ENCODE measurements around the gene OR51T1. TPM values are rescaled to one million over a fixed set of nuclear protein-coding genes. Genes with fewer than 3 reads are reported as not detected.

OR51T1 gene
- total and polyA plus RNA-seq, 2 donors (not counting 1 experiment from before 2014, with no cell fraction given): not detected

DNA sequence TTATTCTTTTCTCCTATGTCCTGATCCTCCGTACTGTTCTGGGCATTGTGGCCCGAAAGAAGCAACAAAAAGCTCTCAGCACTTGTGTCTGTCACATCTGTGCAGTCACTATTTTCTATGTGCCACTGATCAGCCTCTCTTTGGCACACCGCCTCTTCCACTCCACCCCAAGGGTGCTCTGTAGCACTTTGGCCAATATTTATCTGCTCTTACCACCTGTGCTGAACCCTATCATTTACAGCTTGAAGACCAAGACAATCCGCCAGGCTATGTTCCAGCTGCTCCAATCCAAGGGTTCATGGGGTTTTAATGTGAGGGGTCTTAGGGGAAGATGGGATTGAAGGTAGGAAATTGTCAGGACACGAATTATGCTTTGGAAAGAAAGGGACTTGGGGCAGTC lies 843 bp downstream of the OR51T1 start:
- ChIA-PET CTCF (no interaction called here), POLR2A (no interaction called here)
- no peak overlapping the region for H3K4me3 ChIP-seq (ENCODE audit: control extremely low read depth in 1 of 5, extremely low read depth in 1 of 5, insufficient read depth in 1 of 5, low read depth in 2 of 5, low read length in 4 of 5)
- no peak overlapping the region for H2AFZ ChIP-seq (ENCODE audit: insufficient read depth, low read depth, low read length, poor library complexity, severe bottlenecking)
- H3K9ac ChIP-seq (ENCODE audit: low read length): no peak overlapping the region
- intact Hi-C loops (cut with micrococcal nuclease): no loop called here
- Mint-ChIP-seq H3K4me1 (no peaks in the 10 kb centered on the region), H3K27me3 (peaks cover 4% of the 10 kb centered on the region), H3K9me3 (ENCODE audit: insufficient read depth) (no peaks in the 10 kb centered on the region), H3K27ac (no peak overlapping the region), H3K4me3 (no peak overlapping the region)
- no peak overlapping the region for H3K27ac ChIP-seq (ENCODE audit: low read length in 2 of 2)
- DNase-seq: no peak
- ATAC-seq (ENCODE audit: low read depth): no peak
- H3K4me1 ChIP-seq (ENCODE audit: control insufficient read depth in 2 of 2, insufficient read depth in 2 of 2, low read length in 2 of 2): no peaks in the 10 kb centered on the region
- H3K36me3 ChIP-seq (replicated peaks in 1 of 2; ENCODE audit: control extremely low read depth in 1 of 2, control insufficient read depth in 1 of 2, extremely low read depth in 1 of 2, insufficient read depth in 2 of 2, low read length in 1 of 2): no peaks in the 10 kb centered on the region
- H3K79me2 ChIP-seq (ENCODE audit: control insufficient read depth, insufficient read depth, low read length): no peaks in the 10 kb centered on the region
- H3K27me3 ChIP-seq (replicated peaks in 1 of 4; ENCODE audit: control extremely low read depth in 1 of 4, control insufficient read depth in 3 of 4, insufficient read depth in 4 of 4, low read length in 3 of 4): no peaks in the 10 kb centered on the region
- H3K9me3 ChIP-seq (ENCODE audit: control extremely low read depth in 1 of 3, control insufficient read depth in 2 of 3, insufficient read depth in 1 of 3, low read length in 2 of 3): peaks cover 0 to 1% (median 0%) of the 10 kb centered on the region in 3 donors
- no peak overlapping the region for H3K4me2 ChIP-seq (replicated peaks; ENCODE audit: low read depth, low read length, poor library complexity, severe bottlenecking)
- WGBS (ENCODE audit: insufficient coverage): 89% methylated on average over 3 of the region's 5 CpGs
- TF ChIP-seq CTCF (IDR thresholded peaks at IDR 0.05) (no peak), EZH2 (IDR thresholded peaks at IDR 0.05; ENCODE audit: borderline replicate concordance, insufficient read depth, low read depth, low read length, poor library complexity, severe bottlenecking) (no peak)
- H4K20me1 ChIP-seq (ENCODE audit: control insufficient read depth, insufficient read depth, low read length, poor library complexity, severe bottlenecking): no peaks in the 10 kb centered on the region

GRCh38 chr11:4884361-4884760 lies 2.7 kb downstream of the OR51T1 start:
- no peak overlapping the region for H3K27ac ChIP-seq (ENCODE audit: low read length in 2 of 2)
- ChIA-PET CTCF (no interaction called here), POLR2A (no interaction called here)
- H3K4me3 ChIP-seq (ENCODE audit: control extremely low read depth in 1 of 5, extremely low read depth in 1 of 5, insufficient read depth in 1 of 5, low read depth in 2 of 5, low read length in 4 of 5): no peak overlapping the region
- H3K27me3 ChIP-seq (replicated peaks in 1 of 4; ENCODE audit: control extremely low read depth in 1 of 4, control insufficient read depth in 3 of 4, insufficient read depth in 4 of 4, low read length in 3 of 4): no peaks in the 10 kb centered on the region
- ATAC-seq (ENCODE audit: low read depth) (no peak), DNase-seq (no peak)
- no peaks in the 10 kb centered on the region for H3K36me3 ChIP-seq (replicated peaks in 1 of 2; ENCODE audit: control extremely low read depth in 1 of 2, control insufficient read depth in 1 of 2, extremely low read depth in 1 of 2, insufficient read depth in 2 of 2, low read length in 1 of 2)
- H3K27me3 Mint-ChIP-seq: peaks cover 6% of the 10 kb centered on the region
- H3K9me3 ChIP-seq (ENCODE audit: control extremely low read depth in 1 of 3, control insufficient read depth in 2 of 3, insufficient read depth in 1 of 3, low read length in 2 of 3): peaks cover 0 to 1% (median 0%) of the 10 kb centered on the region in 3 donors
- H2AFZ ChIP-seq (ENCODE audit: insufficient read depth, low read depth, low read length, poor library complexity, severe bottlenecking): no peak overlapping the region
- H3K4me1 ChIP-seq (ENCODE audit: control insufficient read depth in 2 of 2, insufficient read depth in 2 of 2, low read length in 2 of 2): no peaks in the 10 kb centered on the region
- intact Hi-C loops (cut with micrococcal nuclease): no loop called here
- H4K20me1 ChIP-seq (ENCODE audit: control insufficient read depth, insufficient read depth, low read length, poor library complexity, severe bottlenecking): no peaks in the 10 kb centered on the region
- no peaks in the 10 kb centered on the region for H3K9me3 Mint-ChIP-seq (ENCODE audit: insufficient read depth)
- no peak overlapping the region for H3K9ac ChIP-seq (ENCODE audit: low read length)
- TF ChIP-seq EZH2 (IDR thresholded peaks at IDR 0.05; ENCODE audit: borderline replicate concordance, insufficient read depth, low read depth, low read length, poor library complexity, severe bottlenecking) (no peak), CTCF (IDR thresholded peaks at IDR 0.05) (no peak)
- 83% methylated on average over 2 of the region's 3 CpGs for WGBS (ENCODE audit: insufficient coverage)
- H3K4me2 ChIP-seq (replicated peaks; ENCODE audit: low read depth, low read length, poor library complexity, severe bottlenecking): no peak overlapping the region
- H3K4me1 Mint-ChIP-seq: no peaks in the 10 kb centered on the region
- no peak overlapping the region for H3K4me3 Mint-ChIP-seq
- no peak overlapping the region for H3K27ac Mint-ChIP-seq
- H3K79me2 ChIP-seq (ENCODE audit: control insufficient read depth, insufficient read depth, low read length): no peaks in the 10 kb centered on the region

Measured in B cell (primary cell).